Stromal cell of bone marrow (primary cell): ENCODE measurements around the gene FHAD1.
"Not testable (repeated sequence)": the region's sequence is repeated elsewhere in the genome, so short reads cannot be mapped to it uniquely, and the experiment has no call there.

Experiments
- DNase-seq: peaks from one replicate; pipeline ENCODE4 v3.0.0-alpha.2; 2012; ENCODE audit warnings: low read depth

The FHAD1 gene

GRCh38 chr1:15305468-15305770 is 58.4 kb downstream of the FHAD1 start:
- peak; percentile 70 for DNase-seq

- DNase-seq = not testable (repeated sequence)
Observed at GRCh38 chr1:15306352-15306751, 59.3 kb downstream of the FHAD1 start.

- no peak for DNase-seq
Observed at GRCh38 chr1:15308135-15308534, 61.1 kb downstream of the FHAD1 start.

GRCh38 chr1:15308621-15309027 is 61.6 kb downstream of the FHAD1 start:
- no peak for DNase-seq

- no peak for DNase-seq
Observed at GRCh38 chr1:15309687-15310086, 62.7 kb downstream of the FHAD1 start.

GRCh38 chr1:15310544-15310943 is 63.5 kb downstream of the FHAD1 start:
- DNase-seq = no peak

GRCh38 chr1:15311122-15311822 is 64.2 kb downstream of the FHAD1 start:
- no peak for DNase-seq

- DNase-seq = no peak
Observed at GRCh38 chr1:15311880-15312279, 64.9 kb downstream of the FHAD1 start.

- DNase-seq = no peak
Observed at GRCh38 chr1:15312626-15313411, 65.8 kb downstream of the FHAD1 start.

- no peak for DNase-seq
Observed at GRCh38 chr1:15314328-15315281, 67.6 kb downstream of the FHAD1 start.

- no peak for DNase-seq
Observed at GRCh38 chr1:15315815-15316214, 68.8 kb downstream of the FHAD1 start.

- no peak for DNase-seq
Observed at GRCh38 chr1:15316510-15316909, 69.5 kb downstream of the FHAD1 start.

GRCh38 chr1:15320267-15320666 is 73.2 kb downstream of the FHAD1 start:
- no peak for DNase-seq

GRCh38 chr1:15321601-15322000 is 74.6 kb downstream of the FHAD1 start:
- DNase-seq = no peak

GRCh38 chr1:15322648-15323350 is 75.8 kb downstream of the FHAD1 start:
- DNase-seq = no peak

GRCh38 chr1:15323351-15323988 is 76.4 kb downstream of the FHAD1 start:
- DNase-seq = peak; percentile 65

GRCh38 chr1:15323989-15324868 is 77.2 kb downstream of the FHAD1 start:
- no peak for DNase-seq

GRCh38 chr1:15324869-15325335 is 77.9 kb downstream of the FHAD1 start:
- no peak for DNase-seq

- DNase-seq = no peak
Observed at GRCh38 chr1:15325375-15326085, 78.5 kb downstream of the FHAD1 start.
